PFSK-1 (cell line): ENCODE data around the gene ABHD16A.

Source experiments
- FOXP2 ChIP-seq: optimal IDR thresholded peaks from 2 replicates; pipeline ENCODE3; 2011; ENCODE audit warnings: borderline replicate concordance, control low read depth, inconsistent platforms; ENCODE audit not compliant: insufficient read depth; ENCODE audit errors: extremely low read length, extremely low read depth
- POLR2AphosphoS5 ChIP-seq: IDR thresholded peaks from 2 replicates; pipeline ENCODE4 v1.6.1; 2012; ENCODE audit warnings: low read depth, mild to moderate bottlenecking, control low read depth, low read length, moderate library complexity
- REST ChIP-seq, 2 experiments: IDR thresholded peaks; 2 replicates each; pipeline versions ENCODE4 v1.6.1 to v1.8.0; 2011 to 2012; ENCODE audit warnings: low read depth in 2 of 2, low read length in 2 of 2, control low read depth in 1 of 2, inconsistent platforms in 1 of 2, mild to moderate bottlenecking in 1 of 2, moderate library complexity in 1 of 2; ENCODE audit not compliant: insufficient read depth in 1 of 2
- SIN3A ChIP-seq: IDR thresholded peaks from 2 replicates; pipeline ENCODE4 v1.6.1; 2012; ENCODE audit warnings: mild to moderate bottlenecking, low read length, moderate library complexity, borderline replicate concordance; ENCODE audit not compliant: insufficient read depth
- TAF1 ChIP-seq: IDR thresholded peaks from 2 replicates; pipeline ENCODE4 v1.6.1; 2012; ENCODE audit warnings: low read length, control low read depth, borderline replicate concordance; ENCODE audit not compliant: insufficient read depth

DNA sequence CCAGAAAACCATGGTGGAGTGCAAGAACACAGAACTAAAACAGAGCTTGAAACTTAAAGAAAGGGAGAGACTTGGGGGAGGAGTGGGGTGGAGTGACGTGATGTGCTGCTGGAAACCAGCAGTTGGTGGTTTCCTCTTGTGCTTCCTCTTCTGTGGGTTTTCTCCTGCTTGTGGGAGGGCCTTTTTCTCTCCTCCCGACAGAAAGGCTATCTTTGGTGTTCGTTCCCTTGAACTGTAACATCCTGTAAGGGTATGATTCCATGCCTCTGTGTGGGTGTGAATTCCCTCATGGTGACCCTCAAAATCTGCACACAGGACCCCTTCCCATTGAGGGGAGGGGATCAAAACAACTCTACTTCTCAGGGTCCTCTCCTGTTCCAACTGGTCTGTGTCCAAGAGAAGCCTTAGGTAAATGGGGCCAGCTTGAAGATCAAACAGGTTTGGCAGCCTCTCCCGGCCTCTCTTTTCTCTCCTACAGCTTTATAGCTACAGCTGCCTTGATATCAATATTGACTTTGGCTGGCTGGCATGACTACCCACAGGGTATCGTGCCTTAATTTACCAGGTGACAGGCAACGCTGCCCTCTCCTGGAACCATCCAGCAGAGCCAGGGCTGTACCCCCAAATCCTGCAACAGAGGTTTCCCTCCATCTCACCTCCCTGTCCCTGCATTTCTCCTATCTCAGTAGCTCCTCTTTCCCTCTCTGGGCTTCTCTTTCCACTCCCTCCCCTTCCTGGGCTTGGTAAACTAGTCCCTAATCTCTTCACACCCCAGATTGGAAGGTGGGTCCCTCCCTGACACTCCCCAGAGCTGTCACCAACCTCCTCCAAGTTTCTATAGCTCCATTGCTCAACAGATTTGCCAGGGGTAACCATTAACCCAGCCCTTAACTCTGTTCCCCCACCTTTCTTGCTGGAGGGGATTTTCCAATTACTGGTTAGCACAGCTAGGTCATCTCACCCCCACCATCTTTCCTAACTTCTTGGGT, 35.2 kb upstream of the ABHD16A start:
- TF ChIP-seq SIN3A (0 out of 2 replicates have a peak, but pooled peaks have one; percentile 11), POLR2AphosphoS5 (no peak), REST (IDR thresholded peaks at IDR 0.05; ENCODE audit: insufficient read depth in 1 of 2, low read depth in 2 of 2, low read length in 2 of 2) (0 out of 4 replicates have a peak, but pooled peaks of 1 of the 2 experiments have one; percentile 20), TAF1 (no peak), FOXP2 (no peak)
